CD4-positive, alpha-beta T cell treated with Interleukin-15 for 1 hour (primary cell): Measurements from ENCODE around the gene WDR82.
A peak's percentile ranks its signal among the peaks of the same experiment; 100 is the strongest.

Experiments used
- DNase-seq: peaks from one replicate; pipeline ENCODE4 v3.0.0-alpha.2; 2020

WDR82 gene

GRCh38 chr3:52253314-52254304, 24.8 kb downstream of the WDR82 start:
- peak; percentile 91 for DNase-seq

GRCh38 chr3:52250122-52250521, 28.3 kb downstream of the WDR82 start:
- no peak for DNase-seq

- DNase-seq = no peak
Observed at GRCh38 chr3:52249683-52250082, 28.8 kb downstream of the WDR82 start.

- no peak for DNase-seq
Observed at GRCh38 chr3:52248816-52249547, 29.5 kb downstream of the WDR82 start.

GRCh38 chr3:52248165-52248541, 30.3 kb downstream of the WDR82 start:
- no peak for DNase-seq

- no peak for DNase-seq
Observed at GRCh38 chr3:52247409-52248164, 30.9 kb downstream of the WDR82 start.

GRCh38 chr3:52246728-52247408, 31.6 kb downstream of the WDR82 start:
- peak; percentile 45 for DNase-seq

GRCh38 chr3:52246264-52246620, 32.2 kb downstream of the WDR82 start:
- DNase-seq = no peak

- DNase-seq = peak; percentile 65
Observed at GRCh38 chr3:52245322-52246263, 32.9 kb downstream of the WDR82 start, which contains the start of gene PPM1M. Gene PPM1M, plus strand, starts transcription at chr3:52245759. Its CDS starts 66 bp downstream, at chr3:52245825.

GRCh38 chr3:52243791-52244628, 34.4 kb downstream of the WDR82 start:
- DNase-seq = peak; percentile 67

GRCh38 chr3:52242039-52242438, 36.4 kb downstream of the WDR82 start:
- DNase-seq = no peak

GRCh38 chr3:52240886-52241370, 37.5 kb downstream of the WDR82 start:
- DNase-seq = peak; percentile 1

GRCh38 chr3:52240059-52240885, 38.2 kb downstream of the WDR82 start:
- DNase-seq = peak; percentile 74

- DNase-seq = peak; percentile 85
Observed at GRCh38 chr3:52238761-52239701, 39.4 kb downstream of the WDR82 start, which contains the start of gene TWF2. Gene TWF2, minus strand, starts transcription at chr3:52239158. Its CDS starts 142 bp downstream, at chr3:52239016.

GRCh38 chr3:52238193-52238760, 40.2 kb downstream of the WDR82 start:
- DNase-seq = peak; percentile 15

- DNase-seq = peak; percentile 67
Observed at GRCh38 chr3:52237657-52238172, 40.7 kb downstream of the WDR82 start.

GRCh38 chr3:52237006-52237656, 41.3 kb downstream of the WDR82 start:
- peak; percentile 10 for DNase-seq
